BE2C (cell line): Measurements from ENCODE around the gene ZNF808. TPM values are rescaled to one million over a fixed set of nuclear protein-coding genes. Genes with fewer than 3 reads are reported as not detected.
"Not testable (repeated sequence)": the region's sequence is repeated elsewhere in the genome, so short reads cannot be mapped to it uniquely, and the experiment has no call there.

Experiments
- DNase-seq: peaks from one replicate; pipeline ENCODE4 v3.0.0-alpha.2; 2020
- H3K27me3 ChIP-seq: fragments of 250-450 bp; sonication (Bioruptor Pico); 2 replicates; pipeline ENCODE4 v1.5.1; 2020; ENCODE audit warnings: mild to moderate bottlenecking
- H3K36me3 ChIP-seq: fragments of 250-450 bp; sonication (Bioruptor Pico); 2 replicates; pipeline ENCODE4 v1.5.1; 2020; ENCODE audit warnings: mild to moderate bottlenecking
- H3K4me1 ChIP-seq: fragments of 250-450 bp; sonication (Bioruptor Pico); 2 replicates; pipeline ENCODE4 v1.5.1; 2020
- H3K4me3 ChIP-seq: 2 replicates; pipeline ENCODE4 v1.5.1; 2011; ENCODE audit warnings: low read depth, low read length
- H3K9me3 ChIP-seq: fragments of 250-450 bp; sonication (Bioruptor Pico); 2 replicates; pipeline ENCODE4 v1.5.1; 2020
- polyA plus RNA-seq: library from polyadenylated mRNA; unstranded; fragments of >200 nt; gene quantifications from one replicate; pipeline ENCODE4 v1.2.1, GENCODE V29; 2012; ENCODE audit warnings: low read depth, missing spikeins; ENCODE audit not compliant: insufficient read length, insufficient read depth
- TF ChIP-seq, protein P1 (sequence below): IDR thresholded peaks from 2 replicates; pipeline ENCODE4 v1.5.1; 2012; ENCODE audit warnings: mild to moderate bottlenecking, low read depth, low read length

ZNF808 gene
- 2.4 TPM for polyA plus RNA-seq

DNA sequence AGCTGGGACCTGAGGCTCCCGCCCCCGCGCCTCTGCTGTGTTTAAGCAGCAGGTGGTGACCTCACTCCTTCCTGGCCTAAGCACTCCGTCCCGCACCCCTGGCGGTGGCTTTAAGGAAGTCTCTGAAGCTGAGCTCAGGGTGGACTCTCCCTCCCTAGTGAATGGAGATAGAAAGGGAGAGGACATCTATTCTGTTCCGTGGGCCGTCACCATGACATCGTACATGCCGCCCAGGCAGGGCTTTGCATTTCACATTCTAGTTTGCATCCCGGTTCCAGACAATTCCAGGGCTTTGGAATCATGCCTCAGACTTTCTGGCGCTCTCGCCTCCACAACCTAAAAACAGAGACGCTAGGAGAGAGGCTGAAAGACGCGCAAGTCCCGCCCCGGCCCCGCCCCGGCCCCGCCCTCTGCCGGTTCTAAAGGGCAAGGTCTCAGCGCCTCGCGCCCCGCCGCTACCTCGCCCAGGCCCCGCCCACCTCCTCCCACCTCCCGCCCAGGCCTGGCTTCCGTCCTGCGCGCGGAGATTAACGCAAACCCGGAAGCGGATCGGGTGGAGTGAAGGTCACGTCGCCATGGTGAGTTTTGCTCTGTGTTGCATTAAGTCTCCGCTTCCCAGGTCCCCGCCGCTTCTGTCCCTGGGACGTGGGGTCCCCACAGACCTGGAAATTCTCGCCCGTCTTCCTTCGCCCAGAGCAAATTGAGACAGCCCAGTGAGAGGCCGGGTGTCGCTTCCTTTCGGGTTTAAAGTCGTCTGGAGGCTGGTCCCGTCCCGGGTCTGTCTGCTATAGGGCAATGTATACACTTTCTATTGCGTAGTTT is at the start of gene ZNF808:
Gene ZNF808, plus strand, starts transcription at position 535 of the 822 bp plus-strand sequence. CDS start 15,617 bp downstream, outside the sequence.
- peak within 1 kb of the TSS; percentile 89 for H3K4me3 ChIP-seq
- H3K36me3 ChIP-seq, result no peaks in the 10 kb centered on the region
- H3K27me3 ChIP-seq, result no peaks in the 10 kb centered on the region
- H3K9me3 ChIP-seq, result no peaks in the 10 kb centered on the region; the same call in 1 of the 2 replicates
- no peaks in the 10 kb centered on the region for H3K4me1 ChIP-seq
- TF ChIP-seq, protein P1, sequence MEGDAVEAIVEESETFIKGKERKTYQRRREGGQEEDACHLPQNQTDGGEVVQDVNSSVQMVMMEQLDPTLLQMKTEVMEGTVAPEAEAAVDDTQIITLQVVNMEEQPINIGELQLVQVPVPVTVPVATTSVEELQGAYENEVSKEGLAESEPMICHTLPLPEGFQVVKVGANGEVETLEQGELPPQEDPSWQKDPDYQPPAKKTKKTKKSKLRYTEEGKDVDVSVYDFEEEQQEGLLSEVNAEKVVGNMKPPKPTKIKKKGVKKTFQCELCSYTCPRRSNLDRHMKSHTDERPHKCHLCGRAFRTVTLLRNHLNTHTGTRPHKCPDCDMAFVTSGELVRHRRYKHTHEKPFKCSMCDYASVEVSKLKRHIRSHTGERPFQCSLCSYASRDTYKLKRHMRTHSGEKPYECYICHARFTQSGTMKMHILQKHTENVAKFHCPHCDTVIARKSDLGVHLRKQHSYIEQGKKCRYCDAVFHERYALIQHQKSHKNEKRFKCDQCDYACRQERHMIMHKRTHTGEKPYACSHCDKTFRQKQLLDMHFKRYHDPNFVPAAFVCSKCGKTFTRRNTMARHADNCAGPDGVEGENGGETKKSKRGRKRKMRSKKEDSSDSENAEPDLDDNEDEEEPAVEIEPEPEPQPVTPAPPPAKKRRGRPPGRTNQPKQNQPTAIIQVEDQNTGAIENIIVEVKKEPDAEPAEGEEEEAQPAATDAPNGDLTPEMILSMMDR, result peak; percentile 67
- peak; percentile 96 for DNase-seq

GRCh38 chr19:52484111-52484743 is 43.2 kb upstream of the ZNF808 start:
- H3K36me3 ChIP-seq, DNase-seq, H3K9me3 ChIP-seq, H3K4me1 ChIP-seq, H3K4me3 ChIP-seq, H3K27me3 ChIP-seq: not testable (repeated sequence)

GRCh38 chr19:52485064-52485463 is 42.4 kb upstream of the ZNF808 start:
- not testable (repeated sequence) for H3K4me3 ChIP-seq, H3K36me3 ChIP-seq, H3K4me1 ChIP-seq, H3K9me3 ChIP-seq, H3K27me3 ChIP-seq, DNase-seq

DNA sequence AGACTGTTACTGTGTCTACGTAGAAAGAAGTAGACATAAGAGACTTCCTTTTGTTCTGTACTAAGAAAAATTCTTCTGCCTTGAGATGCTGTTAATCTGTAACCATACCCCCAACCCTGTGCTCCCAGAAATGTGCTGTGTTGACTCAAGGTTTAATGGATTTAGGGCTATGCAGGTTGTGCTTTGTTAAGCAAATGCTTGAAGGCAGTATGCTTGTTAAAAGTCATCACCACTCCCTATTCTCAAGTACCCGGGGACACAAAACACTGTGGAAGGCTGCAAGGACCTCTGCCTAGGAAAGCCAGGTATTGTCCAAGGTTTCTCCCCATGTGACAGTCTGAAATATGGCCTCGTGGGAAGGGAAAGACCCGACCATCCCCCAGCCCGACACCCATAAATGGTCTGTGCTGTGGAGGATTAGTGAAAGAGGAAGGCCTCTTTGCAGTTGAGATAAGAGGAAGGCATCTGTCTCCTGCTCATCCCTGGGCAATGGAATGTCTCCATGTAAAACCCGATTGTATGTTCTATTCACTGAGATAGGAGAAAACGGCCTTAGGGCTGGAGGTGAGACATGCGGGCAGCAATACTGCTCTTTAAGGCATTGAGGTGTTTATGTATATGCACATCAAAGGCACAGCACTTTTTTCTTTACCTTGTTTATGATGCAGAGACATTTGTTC is 41.8 kb upstream of the ZNF808 start:
- H3K4me1 ChIP-seq, H3K36me3 ChIP-seq, DNase-seq, H3K9me3 ChIP-seq, H3K27me3 ChIP-seq, H3K4me3 ChIP-seq: not testable (repeated sequence)

DNA sequence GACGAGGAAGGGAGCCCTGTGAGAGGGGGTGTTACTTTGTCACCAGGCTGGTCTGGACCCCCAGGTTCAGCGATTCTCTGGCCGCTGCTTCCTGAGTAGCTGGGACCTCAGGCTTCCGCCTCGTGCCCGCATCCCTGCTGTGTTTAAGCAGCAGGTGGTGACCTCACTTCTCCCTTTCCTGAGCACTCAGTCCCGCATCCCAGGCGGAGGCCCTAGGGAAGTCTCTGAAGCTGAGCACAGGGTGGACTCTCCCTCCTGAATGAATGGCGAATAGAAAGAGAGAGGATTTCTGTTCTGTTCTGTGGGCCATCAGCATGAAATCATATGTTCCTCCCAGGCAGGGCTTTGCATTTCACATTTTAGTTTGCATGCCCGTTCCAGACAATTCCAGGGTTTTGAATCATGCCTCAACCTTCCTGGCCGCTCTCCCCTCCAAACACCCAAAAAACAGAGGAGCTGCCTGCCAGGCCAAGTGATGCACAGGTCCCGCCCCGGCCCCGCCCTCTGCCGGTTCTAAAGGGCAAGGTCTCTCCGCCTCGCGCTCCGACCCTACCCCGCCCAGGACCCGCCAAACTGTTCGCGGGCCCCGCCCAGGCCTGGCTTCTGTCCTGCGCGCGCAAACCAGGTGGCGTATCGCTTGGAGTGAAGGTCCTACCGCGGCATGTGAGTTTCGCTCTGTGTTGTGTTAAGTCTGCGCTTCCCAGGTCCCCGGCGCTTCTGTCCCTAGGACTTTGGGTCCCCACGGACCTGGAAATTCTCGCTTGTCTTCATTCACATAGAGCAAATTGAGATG is 35.1 kb upstream of the ZNF808 start:
- TF ChIP-seq, protein P1, result no peak
- no peaks in the 10 kb centered on the region for H3K27me3 ChIP-seq
- H3K9me3 ChIP-seq, result no peaks in the 10 kb centered on the region
- DNase-seq, result no peak
- no peak overlapping the region for H3K4me3 ChIP-seq
- H3K36me3 ChIP-seq, result no peaks in the 10 kb centered on the region
- H3K4me1 ChIP-seq, result no peaks in the 10 kb centered on the region

DNA sequence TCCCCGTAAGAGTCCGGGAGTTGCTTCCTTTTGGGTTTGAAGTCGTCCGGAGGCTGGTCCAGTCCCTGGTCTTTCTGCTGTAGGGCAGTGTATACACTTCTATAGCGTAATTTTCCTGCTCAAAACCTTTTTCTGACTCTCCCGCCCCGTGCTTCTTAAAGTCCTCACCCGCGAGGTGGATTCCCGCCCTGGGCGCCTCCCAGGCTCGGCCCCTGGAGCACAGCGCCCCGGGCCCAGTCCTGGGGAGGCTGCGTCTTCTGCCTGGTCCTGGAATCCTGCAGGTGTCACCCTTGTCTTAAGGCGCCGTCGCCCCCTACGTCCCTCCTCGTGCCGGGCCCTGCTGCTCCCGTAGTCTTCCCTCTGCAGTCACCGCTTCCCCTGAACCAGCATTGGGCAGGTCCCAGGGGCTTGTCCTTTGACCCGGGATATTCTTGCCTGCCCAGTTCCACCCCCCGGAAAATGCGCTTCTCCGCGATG is 34.4 kb upstream of the ZNF808 start:
- no peak for DNase-seq
- no peaks in the 10 kb centered on the region for H3K4me1 ChIP-seq
- no peaks in the 10 kb centered on the region for H3K9me3 ChIP-seq
- H3K4me3 ChIP-seq, result no peak overlapping the region
- no peaks in the 10 kb centered on the region for H3K27me3 ChIP-seq
- H3K36me3 ChIP-seq, result no peaks in the 10 kb centered on the region
- TF ChIP-seq, protein P1, result no peak

DNA sequence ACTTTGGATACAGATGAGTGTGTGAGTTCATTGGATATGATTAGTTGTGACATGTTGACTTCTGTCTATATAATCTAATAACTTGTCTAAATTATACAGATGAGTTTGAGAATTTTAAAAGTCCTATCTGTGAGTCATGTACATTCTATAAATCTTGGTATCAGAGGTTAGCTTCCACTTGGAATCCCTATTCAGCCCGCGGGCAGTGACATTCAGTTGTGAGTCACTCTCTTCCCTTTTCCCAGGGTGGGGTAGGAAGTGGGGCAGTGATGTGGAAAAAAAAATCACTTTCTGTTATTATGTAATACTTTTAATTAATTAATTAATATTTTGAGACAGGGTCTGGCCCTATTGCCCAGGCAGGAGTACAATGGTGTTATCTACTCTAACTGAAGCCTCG is 33.0 kb upstream of the ZNF808 start:
- TF ChIP-seq, protein P1, result no peak
- no peak overlapping the region for H3K4me3 ChIP-seq
- H3K9me3 ChIP-seq, result no peaks in the 10 kb centered on the region
- no peak for DNase-seq
- H3K36me3 ChIP-seq, result no peaks in the 10 kb centered on the region
- no peaks in the 10 kb centered on the region for H3K4me1 ChIP-seq
- no peaks in the 10 kb centered on the region for H3K27me3 ChIP-seq
